Right atrium auricular region (tissue), 2 donors: ENCODE measurements around the gene TFCP2L1. TPM values are rescaled to one million over a fixed set of nuclear protein-coding genes. Genes with fewer than 3 reads are reported as not detected.
"Not testable (repeated sequence)": the region's sequence is repeated elsewhere in the genome, so short reads cannot be mapped to it uniquely, and the experiment has no call there.

Source experiments
- DNase-seq: peaks from one replicate; pipeline ENCODE4 v3.0.0-alpha.2; 2019; ENCODE audit warnings: low spot score
- H3K27ac ChIP-seq, 2 donors: fragments of 200-600 bp; sonication (generic); 1 replicate in 1 of 2; 2 replicates in 1 of 2; pipeline ENCODE4 v1.5.1; 2016 to 2019
- H3K27me3 ChIP-seq, 2 donors: fragments of 200-600 bp; sonication (generic); one replicate each; pipeline versions ENCODE4 v1.5.1 to v1.6.0; 2017 to 2019
- H3K36me3 ChIP-seq: fragments of 200-600 bp; sonication (generic); one replicate; pipeline ENCODE4 v1.5.1; 2016
- H3K4me1 ChIP-seq, 2 donors: fragments of 200-600 bp; sonication (generic); one replicate each; pipeline versions ENCODE4 v1.5.1 to v1.6.0; 2017 to 2019
- H3K4me3 ChIP-seq, 2 donors: fragments of 200-600 bp; sonication (generic); 1 replicate in 1 of 2; 2 replicates in 1 of 2; pipeline ENCODE4 v1.5.1; 2017 to 2019; ENCODE audit warnings: mild to moderate bottlenecking in 1 of 2, moderate library complexity in 1 of 2
- H3K9me3 ChIP-seq, 2 donors: fragments of 200-600 bp; sonication (generic); one replicate each; pipeline ENCODE4 v1.5.1; 2019
- total RNA-seq, 2 donors: library from RNA; depleted of rRNA; stranded (reverse); fragments of >200 nt; gene quantifications; one replicate each; pipeline ENCODE4 v1.1.0, GENCODE V29; 2016
- TF ChIP-seq, protein P1 (sequence below), 2 donors: fragments of 200-600 bp; sonication (generic); IDR thresholded peaks; one replicate each; pipeline ENCODE4 v1.5.1; 2019; ENCODE audit warnings: antibody characterized with exemption in 2 of 2

Gene TFCP2L1
- total RNA-seq, 2 donors from 2014 or later = 0.28 to 0.44 TPM

DNA sequence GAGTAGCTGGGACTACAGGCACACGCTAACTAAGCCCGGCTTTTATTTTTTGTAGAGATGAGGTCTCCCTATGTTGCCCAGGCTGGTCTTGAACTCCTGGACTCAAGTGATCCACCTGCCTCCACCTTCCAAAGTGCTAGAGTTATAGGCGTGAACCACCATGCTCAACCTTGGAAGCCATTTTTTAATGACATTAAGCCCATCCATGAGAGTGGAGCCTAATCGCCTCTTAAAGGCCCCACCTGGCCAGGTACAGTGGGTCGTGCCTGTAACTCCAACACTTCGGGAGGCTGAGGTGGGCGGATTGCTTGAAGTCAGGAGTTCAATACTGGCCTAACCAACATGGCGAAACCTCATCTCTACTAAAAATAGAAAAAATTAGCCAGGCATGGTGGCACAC is 41.6 kb upstream of the TFCP2L1 start:
- peak; percentile 23 for DNase-seq
- Histone ChIP-seq H3K27ac (no peak overlapping the region), H3K9me3 (no peaks in the 10 kb centered on the region), H3K4me1 (no peaks in the 10 kb centered on the region), H3K36me3 (no peaks in the 10 kb centered on the region), H3K4me3 (no peak overlapping the region), H3K27me3 (no peaks in the 10 kb centered on the region)
- TF ChIP-seq, protein P1, sequence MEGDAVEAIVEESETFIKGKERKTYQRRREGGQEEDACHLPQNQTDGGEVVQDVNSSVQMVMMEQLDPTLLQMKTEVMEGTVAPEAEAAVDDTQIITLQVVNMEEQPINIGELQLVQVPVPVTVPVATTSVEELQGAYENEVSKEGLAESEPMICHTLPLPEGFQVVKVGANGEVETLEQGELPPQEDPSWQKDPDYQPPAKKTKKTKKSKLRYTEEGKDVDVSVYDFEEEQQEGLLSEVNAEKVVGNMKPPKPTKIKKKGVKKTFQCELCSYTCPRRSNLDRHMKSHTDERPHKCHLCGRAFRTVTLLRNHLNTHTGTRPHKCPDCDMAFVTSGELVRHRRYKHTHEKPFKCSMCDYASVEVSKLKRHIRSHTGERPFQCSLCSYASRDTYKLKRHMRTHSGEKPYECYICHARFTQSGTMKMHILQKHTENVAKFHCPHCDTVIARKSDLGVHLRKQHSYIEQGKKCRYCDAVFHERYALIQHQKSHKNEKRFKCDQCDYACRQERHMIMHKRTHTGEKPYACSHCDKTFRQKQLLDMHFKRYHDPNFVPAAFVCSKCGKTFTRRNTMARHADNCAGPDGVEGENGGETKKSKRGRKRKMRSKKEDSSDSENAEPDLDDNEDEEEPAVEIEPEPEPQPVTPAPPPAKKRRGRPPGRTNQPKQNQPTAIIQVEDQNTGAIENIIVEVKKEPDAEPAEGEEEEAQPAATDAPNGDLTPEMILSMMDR (IDR thresholded peaks at IDR 0.05) = no peak

DNA sequence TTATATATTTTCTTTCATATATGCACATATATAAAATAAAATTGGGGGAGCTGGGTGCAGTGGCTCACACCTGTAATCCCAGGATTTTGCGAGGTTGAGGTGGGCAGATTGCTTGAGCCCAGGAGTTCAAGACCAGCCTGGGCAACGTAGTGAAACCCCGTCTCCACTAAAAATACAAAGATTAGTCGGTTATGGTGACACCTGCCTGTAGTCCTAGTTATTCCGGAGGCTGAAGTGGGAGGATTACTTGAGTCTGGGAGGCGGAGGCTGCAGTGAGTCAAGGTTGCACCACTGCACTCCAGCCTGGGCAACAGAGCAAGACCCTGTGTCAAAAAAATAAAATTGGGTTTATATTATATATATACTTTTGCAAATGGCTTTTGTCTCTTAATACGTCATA is 39.6 kb upstream of the TFCP2L1 start:
- TF ChIP-seq, protein P1 (IDR thresholded peaks at IDR 0.05) = no peak
- peak; percentile 43 for DNase-seq
- Histone ChIP-seq H3K9me3 (no peaks in the 10 kb centered on the region), H3K4me3 (no peak overlapping the region), H3K27ac (no peak overlapping the region), H3K27me3 (no peaks in the 10 kb centered on the region), H3K36me3 (no peaks in the 10 kb centered on the region), H3K4me1 (no peaks in the 10 kb centered on the region)

DNA sequence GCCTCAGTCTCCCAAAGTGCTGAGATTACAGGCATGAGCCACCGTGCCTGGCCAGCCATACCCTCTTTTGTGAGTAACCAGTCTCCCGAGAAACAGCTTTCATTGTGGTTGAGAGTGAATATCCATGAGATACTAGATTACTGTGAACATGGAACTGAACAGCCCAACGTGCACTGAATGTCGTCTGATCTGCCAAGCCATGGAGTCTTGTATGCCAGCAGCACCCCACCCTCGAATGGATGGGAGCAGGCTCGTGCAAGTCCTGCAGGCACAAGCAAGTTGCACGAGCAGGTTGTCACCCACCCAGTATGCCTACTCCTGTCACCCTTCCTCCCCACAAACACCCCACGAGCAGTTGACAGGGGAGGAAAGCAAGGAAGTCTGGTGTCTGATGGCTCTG is 36.5 kb upstream of the TFCP2L1 start:
- H3K27ac ChIP-seq = no peak overlapping the region
- peak; percentile 47 for DNase-seq
- no peaks in the 10 kb centered on the region for H3K36me3 ChIP-seq
- no peaks in the 10 kb centered on the region for H3K27me3 ChIP-seq
- H3K4me3 ChIP-seq = no peak overlapping the region
- TF ChIP-seq, protein P1 (IDR thresholded peaks at IDR 0.05) = no peak
- no peaks in the 10 kb centered on the region for H3K4me1 ChIP-seq
- no peaks in the 10 kb centered on the region for H3K9me3 ChIP-seq

DNA sequence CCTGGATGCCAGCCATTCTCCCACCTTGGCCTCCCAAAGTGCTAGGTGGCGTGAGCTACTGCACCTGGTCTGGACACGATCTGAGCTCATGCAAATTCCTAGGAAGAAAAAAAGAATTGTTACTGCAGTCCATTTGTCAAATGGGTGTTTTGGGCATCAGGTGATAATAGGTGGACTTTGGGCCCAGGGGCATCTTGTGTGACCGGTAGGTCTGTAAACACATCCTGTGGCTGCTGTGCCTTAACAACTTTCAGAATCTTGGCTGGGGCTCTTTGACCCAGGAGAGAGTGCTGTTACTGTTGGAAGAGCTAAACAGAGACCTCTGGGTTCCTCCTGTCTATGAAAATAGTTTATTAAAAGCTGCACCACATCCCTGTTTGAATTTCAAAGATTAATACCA is 34.9 kb upstream of the TFCP2L1 start:
- Histone ChIP-seq H3K27me3 (no peaks in the 10 kb centered on the region), H3K4me1 (no peaks in the 10 kb centered on the region), H3K27ac (no peak overlapping the region), H3K36me3 (no peaks in the 10 kb centered on the region), H3K4me3 (no peak overlapping the region), H3K9me3 (no peaks in the 10 kb centered on the region)
- TF ChIP-seq, protein P1 (IDR thresholded peaks at IDR 0.05) = no peak
- peak; percentile 36 for DNase-seq

DNA sequence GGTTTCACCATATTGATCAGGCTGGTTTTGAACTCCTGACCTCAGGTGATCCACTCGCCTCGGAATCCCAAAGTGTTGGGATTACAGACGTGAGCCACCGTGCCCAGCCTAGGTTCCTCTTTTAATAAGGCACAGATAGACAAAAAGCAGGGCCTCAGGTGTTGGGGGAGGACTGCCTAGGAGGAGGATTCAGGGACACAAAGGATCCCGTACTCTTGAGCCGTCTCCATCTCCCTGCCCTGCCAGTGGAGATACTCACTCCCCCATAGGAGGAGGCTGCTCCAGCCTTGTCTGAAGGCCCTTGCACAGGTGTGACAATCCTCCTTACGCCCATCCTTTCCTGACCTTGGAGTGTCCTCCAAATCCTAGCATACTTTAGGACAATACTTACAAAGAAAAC is 32.0 kb upstream of the TFCP2L1 start:
- H3K9me3 ChIP-seq = no peaks in the 10 kb centered on the region
- peak; percentile 21 for DNase-seq
- no peak overlapping the region for H3K27ac ChIP-seq
- H3K36me3 ChIP-seq = no peaks in the 10 kb centered on the region
- H3K4me3 ChIP-seq = no peak overlapping the region
- no peaks in the 10 kb centered on the region for H3K4me1 ChIP-seq
- H3K27me3 ChIP-seq = no peaks in the 10 kb centered on the region
- TF ChIP-seq, protein P1 (IDR thresholded peaks at IDR 0.05) = no peak

DNA sequence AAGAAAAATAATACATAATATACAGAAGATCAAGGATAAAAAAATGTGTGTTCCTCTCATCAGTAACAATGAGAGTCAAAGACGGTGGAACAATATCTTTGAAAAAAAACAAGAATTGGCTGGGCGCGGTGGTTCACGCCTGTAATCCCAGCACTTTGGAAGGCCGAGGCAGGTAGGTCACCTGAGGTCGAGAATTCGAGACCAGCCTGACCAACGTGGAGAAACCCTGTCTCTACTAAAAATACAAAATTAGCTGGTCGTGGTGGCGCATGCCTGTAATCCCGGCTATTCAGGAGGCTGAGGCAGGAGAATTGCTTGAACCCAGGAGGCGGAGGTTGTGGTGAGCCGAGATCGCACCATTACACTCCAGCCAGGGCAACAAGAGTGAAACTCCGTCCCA is 28.7 kb upstream of the TFCP2L1 start:
- H3K36me3 ChIP-seq, H3K9me3 ChIP-seq, H3K27me3 ChIP-seq, H3K4me3 ChIP-seq, DNase-seq, H3K4me1 ChIP-seq, H3K27ac ChIP-seq: not testable (repeated sequence)
